Measurements from ENCODE around the gene SLC17A7.

Gene SLC17A7

GRCh38 chr19:49442771-49443365 lies 1.5 kb upstream of the SLC17A7 start:
- Mint-ChIP-seq H3K27me3 (ENCODE audit: low read depth) (peaks cover 47% of the 10 kb centered on the region), H3K36me3 (ENCODE audit: low read depth) (peaks cover 7% of the 10 kb centered on the region), H3K4me1 (ENCODE audit: low read depth) (peaks cover 39% of the 10 kb centered on the region), H3K27ac (peak overlapping the region; percentile 73), H3K9me3 (no peaks in the 10 kb centered on the region), H3K4me3 (peak overlapping the region; percentile 83)

- H3K9me3 Mint-ChIP-seq, result no peaks in the 10 kb centered on the region
- peak overlapping the region; percentile 83 for H3K4me3 Mint-ChIP-seq
- H3K27ac Mint-ChIP-seq, result peak overlapping the region; percentile 73
- peaks cover 7% of the 10 kb centered on the region for H3K36me3 Mint-ChIP-seq (ENCODE audit: low read depth)
- H3K4me1 Mint-ChIP-seq (ENCODE audit: low read depth), result peaks cover 39% of the 10 kb centered on the region
- H3K27me3 Mint-ChIP-seq (ENCODE audit: low read depth), result peaks cover 52% of the 10 kb centered on the region
Observed at GRCh38 chr19:49442354-49442753, 1.0 kb upstream of the SLC17A7 start.

GRCh38 chr19:49441960-49442350 lies 628 bp upstream of the SLC17A7 start:
- Mint-ChIP-seq H3K4me1 (ENCODE audit: low read depth) (peaks cover 39% of the 10 kb centered on the region), H3K27me3 (ENCODE audit: low read depth) (peaks cover 56% of the 10 kb centered on the region), H3K4me3 (peak overlapping the region; percentile 83), H3K9me3 (no peaks in the 10 kb centered on the region), H3K27ac (peak overlapping the region; percentile 73), H3K36me3 (ENCODE audit: low read depth) (peaks cover 7% of the 10 kb centered on the region)

GRCh38 chr19:49440439-49441209 lies 703 bp downstream of the SLC17A7 start:
- Mint-ChIP-seq H3K9me3 (no peaks in the 10 kb centered on the region), H3K27me3 (ENCODE audit: low read depth) (peaks cover 68% of the 10 kb centered on the region), H3K4me3 (peak overlapping the region; percentile 62), H3K4me1 (ENCODE audit: low read depth) (peaks cover 42% of the 10 kb centered on the region), H3K27ac (no peak overlapping the region), H3K36me3 (ENCODE audit: low read depth) (no peaks in the 10 kb centered on the region)

GRCh38 chr19:49439836-49440235 lies 1.5 kb downstream of the SLC17A7 start:
- Mint-ChIP-seq H3K4me1 (ENCODE audit: low read depth) (peaks cover 36% of the 10 kb centered on the region), H3K27me3 (ENCODE audit: low read depth) (peaks cover 76% of the 10 kb centered on the region), H3K36me3 (ENCODE audit: low read depth) (no peaks in the 10 kb centered on the region), H3K4me3 (no peak overlapping the region), H3K9me3 (no peaks in the 10 kb centered on the region), H3K27ac (no peak overlapping the region)

GRCh38 chr19:49438261-49438660 lies 3.1 kb downstream of the SLC17A7 start:
- Mint-ChIP-seq H3K27ac (no peak overlapping the region), H3K4me3 (no peak overlapping the region), H3K9me3 (no peaks in the 10 kb centered on the region), H3K27me3 (ENCODE audit: low read depth) (peaks cover 91% of the 10 kb centered on the region), H3K36me3 (ENCODE audit: low read depth) (no peaks in the 10 kb centered on the region), H3K4me1 (ENCODE audit: low read depth) (peaks cover 31% of the 10 kb centered on the region)

- H3K4me3 Mint-ChIP-seq, result no peak overlapping the region
- H3K27me3 Mint-ChIP-seq (ENCODE audit: low read depth), result peaks cover 96% of the 10 kb centered on the region
- no peaks in the 10 kb centered on the region for H3K9me3 Mint-ChIP-seq
- H3K4me1 Mint-ChIP-seq (ENCODE audit: low read depth), result peaks cover 26% of the 10 kb centered on the region
- H3K36me3 Mint-ChIP-seq (ENCODE audit: low read depth), result no peaks in the 10 kb centered on the region
- H3K27ac Mint-ChIP-seq, result no peak overlapping the region
Observed at GRCh38 chr19:49437231-49437630, 4.1 kb downstream of the SLC17A7 start.

GRCh38 chr19:49436381-49437017 lies 4.8 kb downstream of the SLC17A7 start:
- Mint-ChIP-seq H3K9me3 (no peaks in the 10 kb centered on the region), H3K4me3 (no peak overlapping the region), H3K27ac (peak overlapping the region; percentile 11), H3K4me1 (ENCODE audit: low read depth) (peaks cover 19% of the 10 kb centered on the region), H3K27me3 (ENCODE audit: low read depth) (peaks cover 94% of the 10 kb centered on the region), H3K36me3 (ENCODE audit: low read depth) (no peaks in the 10 kb centered on the region)

- H3K9me3 Mint-ChIP-seq, result no peaks in the 10 kb centered on the region
- no peaks in the 10 kb centered on the region for H3K36me3 Mint-ChIP-seq (ENCODE audit: low read depth)
- H3K27ac Mint-ChIP-seq, result no peak overlapping the region
- peaks cover 18% of the 10 kb centered on the region for H3K4me1 Mint-ChIP-seq (ENCODE audit: low read depth)
- peaks cover 94% of the 10 kb centered on the region for H3K27me3 Mint-ChIP-seq (ENCODE audit: low read depth)
- no peak overlapping the region for H3K4me3 Mint-ChIP-seq
Observed at GRCh38 chr19:49435670-49436069, 5.7 kb downstream of the SLC17A7 start.

GRCh38 chr19:49434907-49435583 lies 6.3 kb downstream of the SLC17A7 start:
- Mint-ChIP-seq H3K9me3 (no peaks in the 10 kb centered on the region), H3K4me1 (ENCODE audit: low read depth) (peaks cover 17% of the 10 kb centered on the region)

GRCh38 chr19:49433240-49433901 lies 8.0 kb downstream of the SLC17A7 start:
- peaks cover 94% of the 10 kb centered on the region for H3K27me3 Mint-ChIP-seq (ENCODE audit: low read depth)
- H3K9me3 Mint-ChIP-seq, result no peaks in the 10 kb centered on the region
- H3K4me3 Mint-ChIP-seq, result no peak overlapping the region
- peaks cover 22% of the 10 kb centered on the region for H3K4me1 Mint-ChIP-seq (ENCODE audit: low read depth)
- no peak overlapping the region for H3K27ac Mint-ChIP-seq
- peaks cover 2% of the 10 kb centered on the region for H3K36me3 Mint-ChIP-seq (ENCODE audit: low read depth)

More at GRCh38 chr19:49434907-49435583, 6.3 kb downstream of the SLC17A7 start:
- Mint-ChIP-seq H3K27me3 (ENCODE audit: low read depth) (peaks cover 94% of the 10 kb centered on the region), H3K27ac (no peak overlapping the region), H3K36me3 (ENCODE audit: low read depth) (no peaks in the 10 kb centered on the region), H3K4me3 (no peak overlapping the region)

GRCh38 chr19:49432141-49433073 lies 8.9 kb downstream of the SLC17A7 start:
- Mint-ChIP-seq H3K4me1 (ENCODE audit: low read depth) (peaks cover 24% of the 10 kb centered on the region), H3K9me3 (no peaks in the 10 kb centered on the region), H3K4me3 (no peak overlapping the region), H3K36me3 (ENCODE audit: low read depth) (peaks cover 2% of the 10 kb centered on the region), H3K27ac (no peak overlapping the region), H3K27me3 (ENCODE audit: low read depth) (peaks cover 94% of the 10 kb centered on the region)

- peaks cover 30% of the 10 kb centered on the region for H3K4me1 Mint-ChIP-seq (ENCODE audit: low read depth)
- no peak overlapping the region for H3K27ac Mint-ChIP-seq
- H3K36me3 Mint-ChIP-seq (ENCODE audit: low read depth), result peaks cover 6% of the 10 kb centered on the region
- no peaks in the 10 kb centered on the region for H3K9me3 Mint-ChIP-seq
- H3K4me3 Mint-ChIP-seq, result no peak overlapping the region
- peaks cover 96% of the 10 kb centered on the region for H3K27me3 Mint-ChIP-seq (ENCODE audit: low read depth)
Observed at GRCh38 chr19:49431330-49431749, 10.0 kb downstream of the SLC17A7 start.
